Activated naive CD4-positive, alpha-beta T cell treated with anti-CD3 and anti-CD28 coated beads, Interleukin-2, amount 10 ng/mL, durations not matched to agents 7 days and 5 days (primary cell): ENCODE results near the gene CRYBG2.
A peak's percentile ranks its signal among the peaks of the same experiment; 100 is the strongest.
"Not testable (repeated sequence)": the region's sequence is repeated elsewhere in the genome, so short reads cannot be mapped to it uniquely, and the experiment has no call there.

Source experiments
- CTCF ChIA-PET: fragments of 350-600 bp; sonication (Branson Sonifier 250); formaldehyde crosslinking; loops from one replicate; lab custom pipeline; 2021; ENCODE audit warnings: antibody characterized with exemption; lab: Charles Lee
- DNase-seq: peaks from one replicate; pipeline ENCODE4 v3.0.0-alpha.2; 2020
- H3K27ac Mint-ChIP-seq: one replicate; pipeline ENCODE4 v1.8.0; 2021; ENCODE audit warnings: mild to moderate bottlenecking, moderate library complexity, mixed read lengths
- H3K27me3 Mint-ChIP-seq: one replicate; pipeline ENCODE4 v1.8.0; 2021; ENCODE audit warnings: mild to moderate bottlenecking, mixed read lengths
- H3K36me3 Mint-ChIP-seq: one replicate; pipeline ENCODE4 v1.8.0; 2021; ENCODE audit warnings: mixed read lengths
- H3K4me1 Mint-ChIP-seq: one replicate; pipeline ENCODE4 v1.8.0; 2021; ENCODE audit warnings: mixed read lengths
- H3K4me3 Mint-ChIP-seq: one replicate; pipeline ENCODE4 v1.8.0; 2021; ENCODE audit warnings: mild to moderate bottlenecking, moderate library complexity, mixed read lengths
- H3K9me3 Mint-ChIP-seq: one replicate; pipeline ENCODE4 v1.8.0; 2021; ENCODE audit warnings: mixed read lengths

CRYBG2 gene

GRCh38 chr1:26335774-26336476 is 18.0 kb downstream of the CRYBG2 start:
- H3K4me3 Mint-ChIP-seq = peak overlapping the region; percentile 87
- DNase-seq = peak; percentile 45
- CTCF ChIA-PET = interaction anchor here (1.0 to 1.2 kb wide), 3 partner anchors 47 to 51 kb away, joined by 3 read pairs; no protein-coding TSS in a partner anchor
- H3K27ac Mint-ChIP-seq = peak overlapping the region; percentile 39
- no peaks in the 10 kb centered on the region for H3K9me3 Mint-ChIP-seq
- no peaks in the 10 kb centered on the region for H3K36me3 Mint-ChIP-seq
- H3K27me3 Mint-ChIP-seq = peaks cover 73% of the 10 kb centered on the region
- H3K4me1 Mint-ChIP-seq = peaks cover 26% of the 10 kb centered on the region

GRCh38 chr1:26333312-26333711 is 20.6 kb downstream of the CRYBG2 start:
- not testable (repeated sequence) for DNase-seq, H3K27ac Mint-ChIP-seq, H3K4me3 Mint-ChIP-seq, H3K9me3 Mint-ChIP-seq, H3K36me3 Mint-ChIP-seq
- CTCF ChIA-PET = interaction anchor here (0.7 kb wide), 1 partner anchor 25 kb away, joined by 3 read pairs; no protein-coding TSS in a partner anchor
- H3K27me3 Mint-ChIP-seq = peaks cover 50% of the 10 kb centered on the region
- peaks cover 26% of the 10 kb centered on the region for H3K4me1 Mint-ChIP-seq

GRCh38 chr1:26330276-26330675 is 23.7 kb downstream of the CRYBG2 start:
- Mint-ChIP-seq H3K4me1 (peaks cover 6% of the 10 kb centered on the region), H3K9me3 (no peaks in the 10 kb centered on the region), H3K4me3 (no peak overlapping the region), H3K36me3 (peaks cover 2% of the 10 kb centered on the region), H3K27ac (no peak overlapping the region), H3K27me3 (peaks cover 27% of the 10 kb centered on the region)
- CTCF ChIA-PET = interaction anchor here (1.1 to 19.9 kb wide), 3 partner anchors 9 to 48 kb away, joined by 3 to 632 read pairs (median 6); partner anchors contain the start of gene SH3BGRL3
- no peak for DNase-seq

GRCh38 chr1:26329380-26329779 is 24.6 kb downstream of the CRYBG2 start:
- H3K9me3 Mint-ChIP-seq, H3K4me3 Mint-ChIP-seq: not testable (repeated sequence)
- CTCF ChIA-PET = interaction anchor here (0.6 to 19.9 kb wide), 5 partner anchors 29 to 168 kb away, joined by 3 to 632 read pairs (median 3); partner anchors contain the start of gene SH3BGRL3

GRCh38 chr1:26328597-26328996 is 25.3 kb downstream of the CRYBG2 start:
- no peak for DNase-seq
- Mint-ChIP-seq H3K4me3 (no peak overlapping the region), H3K36me3 (peaks cover 9% of the 10 kb centered on the region), H3K27me3 (peaks cover 15% of the 10 kb centered on the region), H3K27ac (no peak overlapping the region), H3K9me3 (no peaks in the 10 kb centered on the region), H3K4me1 (peaks cover 6% of the 10 kb centered on the region)
- CTCF ChIA-PET = interaction anchor here (0.7 to 19.9 kb wide), 5 partner anchors 22 to 89 kb away, joined by 3 to 632 read pairs (median 3); partner anchors contain the start of gene SH3BGRL3

More at GRCh38 chr1:26329380-26329779, 24.6 kb downstream of the CRYBG2 start:
- peaks cover 20% of the 10 kb centered on the region for H3K27me3 Mint-ChIP-seq
- not testable (repeated sequence) for H3K4me1 Mint-ChIP-seq, DNase-seq, H3K27ac Mint-ChIP-seq, H3K36me3 Mint-ChIP-seq

GRCh38 chr1:26327956-26328362 is 26.0 kb downstream of the CRYBG2 start:
- Mint-ChIP-seq H3K27ac (no peak overlapping the region), H3K4me1 (peaks cover 12% of the 10 kb centered on the region), H3K36me3 (peaks cover 14% of the 10 kb centered on the region), H3K27me3 (peaks cover 9% of the 10 kb centered on the region), H3K4me3 (no peak overlapping the region), H3K9me3 (no peaks in the 10 kb centered on the region)
- CTCF ChIA-PET = interaction anchor here (0.7 to 19.9 kb wide), 3 partner anchors 46 to 89 kb away, joined by 3 to 632 read pairs (median 3); partner anchors contain the start of gene SH3BGRL3
- DNase-seq = no peak

GRCh38 chr1:26324550-26324949 is 29.4 kb downstream of the CRYBG2 start:
- Mint-ChIP-seq H3K27ac (no peak overlapping the region), H3K27me3 (no peaks in the 10 kb centered on the region), H3K4me3 (no peak overlapping the region), H3K4me1 (peaks cover 41% of the 10 kb centered on the region), H3K9me3 (no peaks in the 10 kb centered on the region), H3K36me3 (peaks cover 39% of the 10 kb centered on the region)
- CTCF ChIA-PET = interaction anchor here (1.1 to 19.9 kb wide), 3 partner anchors 37 to 42 kb away, joined by 3 to 632 read pairs (median 59); partner anchors contain the start of gene SH3BGRL3
- DNase-seq = no peak

- H3K27me3 Mint-ChIP-seq = no peaks in the 10 kb centered on the region
- no peaks in the 10 kb centered on the region for H3K9me3 Mint-ChIP-seq
- CTCF ChIA-PET = interaction anchor here (0.5 to 19.9 kb wide), 8 partner anchors 38 to 154 kb away, joined by 4 to 632 read pairs (median 22); partner anchors contain the start of genes C1orf232, CEP85, SH3BGRL3 and ZNF593
- H3K4me3 Mint-ChIP-seq = no peak overlapping the region
- peaks cover 51% of the 10 kb centered on the region for H3K36me3 Mint-ChIP-seq
- DNase-seq = no peak
- peaks cover 44% of the 10 kb centered on the region for H3K4me1 Mint-ChIP-seq
- H3K27ac Mint-ChIP-seq = no peak overlapping the region
Observed at GRCh38 chr1:26323382-26323781, 30.5 kb downstream of the CRYBG2 start.

GRCh38 chr1:26322042-26322331 is 31.9 kb downstream of the CRYBG2 start:
- CTCF ChIA-PET = interaction anchor here (0.6 to 19.9 kb wide), 15 partner anchors 8 to 195 kb away, joined by 3 to 632 read pairs (median 13); partner anchors contain the start of genes C1orf232, CATSPER4, CEP85 and SH3BGRL3
- DNase-seq = no peak
- Mint-ChIP-seq H3K27me3 (no peaks in the 10 kb centered on the region), H3K4me3 (no peak overlapping the region), H3K4me1 (peaks cover 52% of the 10 kb centered on the region), H3K36me3 (peaks cover 59% of the 10 kb centered on the region), H3K9me3 (no peaks in the 10 kb centered on the region), H3K27ac (no peak overlapping the region)

GRCh38 chr1:26321315-26322041 is 32.5 kb downstream of the CRYBG2 start:
- Mint-ChIP-seq H3K9me3 (no peaks in the 10 kb centered on the region), H3K27ac (peak overlapping the region; percentile 96), H3K4me3 (peak overlapping the region; percentile 90), H3K27me3 (no peaks in the 10 kb centered on the region), H3K36me3 (peaks cover 59% of the 10 kb centered on the region), H3K4me1 (peaks cover 58% of the 10 kb centered on the region)
- CTCF ChIA-PET = interaction anchor here (0.6 to 19.9 kb wide), 18 partner anchors 9 to 195 kb away, joined by 3 to 632 read pairs (median 10); partner anchors contain the start of genes C1orf232, CATSPER4, CEP85 and SH3BGRL3
- peak; percentile 97 for DNase-seq

- H3K4me1 Mint-ChIP-seq = peaks cover 63% of the 10 kb centered on the region
- H3K4me3 Mint-ChIP-seq = peak overlapping the region; percentile 90
- peaks cover 59% of the 10 kb centered on the region for H3K36me3 Mint-ChIP-seq
- CTCF ChIA-PET = interaction anchor here (1.2 to 19.9 kb wide), 13 partner anchors 10 to 151 kb away, joined by 3 to 632 read pairs (median 17); partner anchors contain the start of genes C1orf232, CEP85, SH3BGRL3 and UBXN11
- no peak for DNase-seq
- H3K27ac Mint-ChIP-seq = peak overlapping the region; percentile 96
- no peaks in the 10 kb centered on the region for H3K27me3 Mint-ChIP-seq
- H3K9me3 Mint-ChIP-seq = no peaks in the 10 kb centered on the region
Observed at GRCh38 chr1:26320896-26321295, 33.0 kb downstream of the CRYBG2 start.

- peaks cover 50% of the 10 kb centered on the region for H3K36me3 Mint-ChIP-seq
Observed at GRCh38 chr1:26318338-26319064, 35.4 kb downstream of the CRYBG2 start.

More at GRCh38 chr1:26318338-26319064, 35.4 kb downstream of the CRYBG2 start:
- peak overlapping the region; percentile 90 for H3K4me3 Mint-ChIP-seq
- peak overlapping the region; percentile 89 for H3K27ac Mint-ChIP-seq
- peaks cover 79% of the 10 kb centered on the region for H3K4me1 Mint-ChIP-seq
- DNase-seq = peak; percentile 44
- CTCF ChIA-PET = interaction anchor here (0.9 to 19.9 kb wide), 9 partner anchors 11 to 149 kb away, joined by 3 to 632 read pairs (median 3); partner anchors contain the start of genes SH3BGRL3, UBXN11 and ZNF593
- H3K9me3 Mint-ChIP-seq = no peaks in the 10 kb centered on the region
- no peaks in the 10 kb centered on the region for H3K27me3 Mint-ChIP-seq
